HepG2 (cell line): ENCODE data around the gene SSNA1. TPM values are rescaled to one million over a fixed set of nuclear protein-coding genes. Genes with fewer than 3 reads are reported as not detected.

Experiments
- AGO2 ChIP-seq: fragments of 200-400 bp; formaldehyde crosslinking; optimal IDR thresholded peaks from 2 replicates; pipeline ENCODE3; 2017; ENCODE audit warnings: mild to moderate bottlenecking, low read depth, low read length, moderate library complexity
- IKZF5 ChIP-seq: IDR thresholded peaks from 2 replicates; pipeline ENCODE4 v1.6.1; 2018; ENCODE audit warnings: missing genetic modification reagents, mild to moderate bottlenecking, missing compliant biosample characterization
- JUNB ChIP-seq: sonication (generic); formaldehyde crosslinking; IDR thresholded peaks from 2 replicates; pipeline ENCODE4 v1.8.0; 2022; ENCODE audit warnings: missing genetic modification reagents, mild to moderate bottlenecking, borderline replicate concordance
- MAF1 ChIP-seq: sonication (generic); formaldehyde crosslinking; IDR thresholded peaks from 2 replicates; pipeline ENCODE4 v1.5.0; 2020; ENCODE audit warnings: missing genetic modification reagents, borderline replicate concordance
- MNT ChIP-seq: fragments of 450-650 bp; IDR thresholded peaks from 2 replicates; pipeline ENCODE4 v1.6.1; 2016
- MXI1 ChIP-seq: IDR thresholded peaks from 3 replicates; pipeline ENCODE4 v1.6.1; 2012; ENCODE audit warnings: low read depth, low read length, inconsistent platforms, borderline replicate concordance
- NR2C2 ChIP-seq: sonication (generic); formaldehyde crosslinking; IDR thresholded peaks from 2 replicates; pipeline ENCODE4 v1.4.0; 2020; ENCODE audit warnings: missing genetic modification reagents, mild to moderate bottlenecking, moderate library complexity, borderline replicate concordance
- PHF21A ChIP-seq: sonication (generic); formaldehyde crosslinking; IDR thresholded peaks from 2 replicates; pipeline ENCODE4 v1.5.0; 2020; ENCODE audit warnings: mild to moderate bottlenecking, missing genetic modification reagents
- PRMT3 ChIP-seq: sonication (generic); formaldehyde crosslinking; IDR thresholded peaks from 2 replicates; pipeline ENCODE4 v1.8.1; 2022; ENCODE audit warnings: low read depth, mild to moderate bottlenecking, moderate library complexity, missing genetic modification reagents, borderline replicate concordance
- RERE ChIP-seq: IDR thresholded peaks from 2 replicates; pipeline ENCODE4 v1.6.1; 2016; ENCODE audit warnings: low read depth, missing genetic modification reagents, missing compliant biosample characterization
- TBP ChIP-seq: sonication (generic); formaldehyde crosslinking; IDR thresholded peaks from 2 replicates; pipeline ENCODE4 v1.5.0; 2020; ENCODE audit warnings: missing genetic modification reagents
- U2AF2 ChIP-seq: fragments of 200-400 bp; formaldehyde crosslinking; IDR thresholded peaks from 2 replicates; pipeline ENCODE4 v1.6.1; 2017; ENCODE audit warnings: low read depth, mild to moderate bottlenecking, low read length
- ZNF350 ChIP-seq: sonication (generic); formaldehyde crosslinking; IDR thresholded peaks from 2 replicates; pipeline ENCODE4 v1.4.0; 2020; ENCODE audit warnings: mild to moderate bottlenecking, low read depth, missing genetic modification reagents, borderline replicate concordance
- ZNF577 ChIP-seq: sonication (generic); formaldehyde crosslinking; IDR thresholded peaks from 2 replicates; pipeline ENCODE4 v1.4.0; 2020; ENCODE audit warnings: mild to moderate bottlenecking, low read depth, missing genetic modification reagents, borderline replicate concordance
- ZNF614 ChIP-seq: IDR thresholded peaks from 2 replicates; pipeline ENCODE4 v1.6.1; 2018; ENCODE audit warnings: missing biosample characterization, missing genetic modification reagents, inconsistent platforms, borderline replicate concordance
- ZNF839 ChIP-seq: sonication (generic); formaldehyde crosslinking; IDR thresholded peaks from 2 replicates; pipeline ENCODE4 v1.4.0; 2020; ENCODE audit warnings: missing genetic modification reagents, mild to moderate bottlenecking, borderline replicate concordance
- polyA plus RNA-seq, 8 experiments: library from polyadenylated mRNA; depleted of rRNA in 3 of 8; stranded (reverse) in 7 of 8; unstranded in 1 of 8; fragments of >200 nt; fragmentation: Illumina TruSeq in 4 of 8; extraction: Trizol in 4 of 8; gene quantifications; 2 replicates each; pipeline versions ENCODE4 v1.2.1 to v1.2.3, GENCODE V29; 2011 to 2016; ENCODE audit warnings: low read depth in 4 of 8, missing spikeins in 1 of 8, mixed read lengths in 1 of 8; ENCODE audit not compliant: insufficient read depth in 1 of 8
- total RNA-seq, 5 experiments: library from RNA; depleted of rRNA; stranded (reverse); fragments of >200 nt; fragmentation: Illumina TruSeq; extraction: Trizol; gene quantifications; 2 replicates each; pipeline ENCODE4 v1.2.3, GENCODE V29; 2016; ENCODE audit warnings: low read depth in 1 of 5
- TF ChIP-seq, protein P1 (sequence below): sonication (generic); formaldehyde crosslinking; IDR thresholded peaks from 2 replicates; pipeline ENCODE4 v1.4.0; 2020; ENCODE audit warnings: mild to moderate bottlenecking, missing genetic modification reagents
- TF ChIP-seq, protein P2 (sequence below): IDR thresholded peaks from 2 replicates; pipeline ENCODE4 v1.6.1; 2016; ENCODE audit warnings: missing biosample characterization, missing genetic modification reagents, low read depth

SSNA1 gene
- total and polyA plus RNA-seq, 2 of the 13 experiments (the other 11 are each of a cell fraction or from before 2014, with no cell fraction given) = 35.9 to 49.4 TPM

GRCh38 chr9:137138722-137139467 lies 49.6 kb upstream of the SSNA1 start, which contains the start of gene GRIN1 (continued):
- TF ChIP-seq ZNF350 (CRISPR knock-in tag) = no peak
- TF ChIP-seq MAF1 (CRISPR knock-in tag) = no peak
- TF ChIP-seq PRMT3 = no peak
- no peak for TF ChIP-seq RERE (CRISPR knock-in tag)
- TF ChIP-seq MNT = no peak
- TF ChIP-seq IKZF5 (CRISPR knock-in tag) = no peak
- TF ChIP-seq MXI1 = peak; percentile 94; the same call in 2 of the 3 replicates
- no peak for TF ChIP-seq ZNF839 (CRISPR knock-in tag)
- TF ChIP-seq ZNF577 (CRISPR knock-in tag) = no peak
- no peak for TF ChIP-seq PHF21A (CRISPR knock-in tag)
- TF ChIP-seq, protein P1, sequence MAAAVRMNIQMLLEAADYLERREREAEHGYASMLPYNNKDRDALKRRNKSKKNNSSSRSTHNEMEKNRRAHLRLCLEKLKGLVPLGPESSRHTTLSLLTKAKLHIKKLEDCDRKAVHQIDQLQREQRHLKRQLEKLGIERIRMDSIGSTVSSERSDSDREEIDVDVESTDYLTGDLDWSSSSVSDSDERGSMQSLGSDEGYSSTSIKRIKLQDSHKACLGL = peak; percentile 59; the same call in 1 of the 2 replicates
- TF ChIP-seq AGO2 = no peak
- no peak for TF ChIP-seq NR2C2 (CRISPR knock-in tag)
- no peak for TF ChIP-seq TBP (CRISPR knock-in tag)
- no peak for TF ChIP-seq ZNF614 (CRISPR knock-in tag)
- TF ChIP-seq JUNB (CRISPR knock-in tag) = no peak
- TF ChIP-seq, protein P2, sequence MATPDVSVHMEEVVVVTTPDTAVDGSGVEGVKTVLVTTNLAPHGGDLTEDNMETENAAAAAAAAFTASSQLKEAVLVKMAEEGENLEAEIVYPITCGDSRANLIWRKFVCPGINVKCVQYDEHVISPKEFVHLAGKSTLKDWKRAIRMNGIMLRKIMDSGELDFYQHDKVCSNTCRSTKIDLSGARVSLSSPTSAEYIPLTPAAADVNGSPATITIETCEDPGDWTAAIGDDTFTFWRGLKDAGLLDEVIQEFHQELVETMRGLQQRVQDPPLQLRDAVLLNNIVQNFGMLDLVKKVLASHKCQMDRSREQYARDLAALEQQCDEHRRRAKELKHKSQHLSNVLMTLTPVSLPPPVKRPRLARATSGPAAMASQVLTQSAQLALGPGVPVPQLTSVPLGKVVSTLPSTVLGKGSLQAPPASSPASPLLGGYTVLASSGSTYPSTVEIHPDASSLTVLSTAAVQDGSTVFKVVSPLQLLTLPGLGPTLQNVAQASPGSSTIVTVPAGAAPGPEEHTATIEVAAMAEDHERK (CRISPR knock-in tag) = no peak
- no peak for TF ChIP-seq U2AF2
